Measurements from ENCODE around the gene ANKRD13B. TPM values are rescaled to one million over a fixed set of nuclear protein-coding genes. Genes with fewer than 3 reads are reported as not detected.

The ANKRD13B gene
- total and polyA plus RNA-seq, 2 donors (not counting 1 experiment from before 2014, with no cell fraction given) = 1.6 to 2.8 TPM

DNA sequence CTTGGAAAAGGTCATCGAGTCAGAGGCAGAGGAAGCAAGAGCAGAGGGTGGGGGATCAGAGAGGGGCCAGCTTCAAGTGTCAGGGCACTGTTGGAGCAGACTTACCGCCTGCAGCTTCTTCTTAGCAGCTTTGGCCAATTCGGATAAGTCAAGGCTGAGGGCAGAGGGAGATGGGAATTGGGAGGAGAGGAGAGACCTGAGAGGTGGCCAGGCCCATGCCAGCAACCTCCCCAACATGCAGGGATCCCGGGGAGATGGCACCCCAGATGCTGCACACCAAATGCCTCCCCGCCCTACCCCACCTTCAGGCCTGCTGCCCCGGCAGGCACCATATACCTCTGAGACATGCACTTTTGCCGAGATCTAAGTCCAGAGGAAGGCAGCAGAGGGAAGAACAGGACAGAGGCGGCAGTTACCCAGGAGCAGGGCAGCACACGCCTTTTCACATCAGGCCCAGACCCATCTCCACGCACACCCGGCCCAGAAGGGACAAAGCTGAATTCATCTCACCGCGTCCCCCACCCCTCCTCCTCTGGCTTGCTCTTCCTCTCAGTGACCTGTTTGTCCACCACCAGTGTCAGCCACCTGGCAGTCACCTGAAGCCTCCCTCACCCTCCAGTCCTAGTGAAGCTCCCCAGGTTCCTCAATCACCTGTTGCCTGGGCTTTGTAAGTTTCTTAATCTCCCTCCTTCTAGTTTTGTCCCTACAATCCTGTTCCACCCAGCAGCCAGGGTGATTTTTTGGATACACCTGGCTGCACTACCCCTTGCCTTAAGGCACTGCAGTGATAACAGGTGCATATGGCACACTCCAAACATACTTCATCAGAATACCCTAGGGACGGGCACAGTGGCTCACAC, 14.1 kb upstream of the ANKRD13B start:
- Histone ChIP-seq H4K20me1 (ENCODE audit: control insufficient read depth, insufficient read depth, low read length, poor library complexity, severe bottlenecking) (peaks cover 46% of the 10 kb centered on the region), H3K9ac (ENCODE audit: low read length) (no peak overlapping the region), H3K27ac (ENCODE audit: low read length in 2 of 2) (no peak overlapping the region), H3K4me3 (ENCODE audit: control extremely low read depth in 1 of 5, extremely low read depth in 1 of 5, insufficient read depth in 1 of 5, low read depth in 2 of 5, low read length in 4 of 5) (no peak overlapping the region), H2AFZ (ENCODE audit: insufficient read depth, low read depth, low read length, poor library complexity, severe bottlenecking) (no peak overlapping the region), H3K9me3 (ENCODE audit: control extremely low read depth in 1 of 3, control insufficient read depth in 2 of 3, insufficient read depth in 1 of 3, low read length in 2 of 3) (no peaks in the 10 kb centered on the region), H3K4me2 (replicated peaks; ENCODE audit: low read depth, low read length, poor library complexity, severe bottlenecking) (no peak overlapping the region), H3K79me2 (ENCODE audit: control insufficient read depth, insufficient read depth, low read length) (peaks cover 40% of the 10 kb centered on the region), H3K27me3 (replicated peaks in 1 of 4; ENCODE audit: control extremely low read depth in 1 of 4, control insufficient read depth in 3 of 4, insufficient read depth in 4 of 4, low read length in 3 of 4) (no peaks in the 10 kb centered on the region), H3K4me1 (ENCODE audit: control insufficient read depth in 2 of 2, insufficient read depth in 2 of 2, low read length in 2 of 2) (peaks cover 10 to 18% of the 10 kb centered on the region in 2 donors), H3K36me3 (replicated peaks in 1 of 2; ENCODE audit: control extremely low read depth in 1 of 2, control insufficient read depth in 1 of 2, extremely low read depth in 1 of 2, insufficient read depth in 2 of 2, low read length in 1 of 2) (peaks cover 0 to 73% of the 10 kb centered on the region in 2 experiments)
- no peak overlapping the region for H3K27ac Mint-ChIP-seq
- ChIA-PET POLR2A (interaction anchor here (1.1 to 4.4 kb wide), 2 partner anchors 9 to 13 kb away, joined by 3 to 18 read pairs; partner anchors contain the start of gene ANKRD13B), CTCF (interaction anchor here (0.7 to 24.3 kb wide), 16 partner anchors 9 to 517 kb away, joined by 3 to 336 read pairs (median 4); partner anchors contain the start of genes ABHD15, ANKRD13B, SSH2 and TP53I13)
- H3K4me1 Mint-ChIP-seq = peaks cover 19% of the 10 kb centered on the region
- H3K27me3 Mint-ChIP-seq = no peaks in the 10 kb centered on the region
- DNase-seq (no peak), ATAC-seq (ENCODE audit: low read depth) (no peak)
- intact Hi-C loops (cut with micrococcal nuclease) = no loop called here
- no peak for TF ChIP-seq EZH2 (IDR thresholded peaks at IDR 0.05; ENCODE audit: borderline replicate concordance, insufficient read depth, low read depth, low read length, poor library complexity, severe bottlenecking)
- TF ChIP-seq, protein P1, sequence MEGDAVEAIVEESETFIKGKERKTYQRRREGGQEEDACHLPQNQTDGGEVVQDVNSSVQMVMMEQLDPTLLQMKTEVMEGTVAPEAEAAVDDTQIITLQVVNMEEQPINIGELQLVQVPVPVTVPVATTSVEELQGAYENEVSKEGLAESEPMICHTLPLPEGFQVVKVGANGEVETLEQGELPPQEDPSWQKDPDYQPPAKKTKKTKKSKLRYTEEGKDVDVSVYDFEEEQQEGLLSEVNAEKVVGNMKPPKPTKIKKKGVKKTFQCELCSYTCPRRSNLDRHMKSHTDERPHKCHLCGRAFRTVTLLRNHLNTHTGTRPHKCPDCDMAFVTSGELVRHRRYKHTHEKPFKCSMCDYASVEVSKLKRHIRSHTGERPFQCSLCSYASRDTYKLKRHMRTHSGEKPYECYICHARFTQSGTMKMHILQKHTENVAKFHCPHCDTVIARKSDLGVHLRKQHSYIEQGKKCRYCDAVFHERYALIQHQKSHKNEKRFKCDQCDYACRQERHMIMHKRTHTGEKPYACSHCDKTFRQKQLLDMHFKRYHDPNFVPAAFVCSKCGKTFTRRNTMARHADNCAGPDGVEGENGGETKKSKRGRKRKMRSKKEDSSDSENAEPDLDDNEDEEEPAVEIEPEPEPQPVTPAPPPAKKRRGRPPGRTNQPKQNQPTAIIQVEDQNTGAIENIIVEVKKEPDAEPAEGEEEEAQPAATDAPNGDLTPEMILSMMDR (IDR thresholded peaks at IDR 0.05) = no peak
- H3K4me3 Mint-ChIP-seq = no peak overlapping the region
- WGBS (ENCODE audit: insufficient coverage) = 95% methylated on average over 12 of the region's 14 CpGs
- no peaks in the 10 kb centered on the region for H3K9me3 Mint-ChIP-seq (ENCODE audit: insufficient read depth)
